Activated CD8-positive, alpha-beta memory T cell treated with anti-CD3 and anti-CD28 coated beads for 4 hours (primary cell): ENCODE results near the gene TXNRD1.
"Not testable (repeated sequence)": the region's sequence is repeated elsewhere in the genome, so short reads cannot be mapped to it uniquely, and the experiment has no call there.

ENCODE experiments used
- DNase-seq, 2 donors: peaks; one replicate each; pipeline ENCODE4 v3.0.0-alpha.2; 2020; ENCODE audit warnings: low read depth in 2 of 2

The TXNRD1 gene

GRCh38 chr12:104304261-104305009, 88.9 kb downstream of the TXNRD1 start:
- no peak for DNase-seq

GRCh38 chr12:104305349-104305748, 89.8 kb downstream of the TXNRD1 start:
- no peak for DNase-seq

DNA sequence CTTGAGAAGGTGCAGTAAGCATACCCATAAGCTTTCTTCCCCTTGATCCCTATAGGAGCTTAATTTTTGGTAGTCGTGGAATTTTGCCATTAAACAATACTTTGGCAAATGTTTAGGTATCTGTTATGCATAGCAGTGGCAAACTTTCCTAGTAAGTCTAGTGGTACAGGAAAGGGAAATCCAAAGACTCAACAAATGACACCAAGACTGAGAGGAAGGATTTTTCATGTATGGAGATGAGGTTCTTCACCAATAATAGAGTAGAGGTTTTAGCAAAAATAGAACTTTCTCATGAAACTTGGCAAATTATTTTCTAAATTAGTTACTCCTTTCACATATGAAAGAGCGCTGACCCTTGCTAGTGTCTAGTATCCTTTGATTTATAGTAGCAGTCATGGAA, 90.8 kb downstream of the TXNRD1 start:
- no peak for DNase-seq

- no peak for DNase-seq
Observed at GRCh38 chr12:104306943-104307654, 91.5 kb downstream of the TXNRD1 start.

- no peak for DNase-seq
Observed at GRCh38 chr12:104307655-104308000, 92.0 kb downstream of the TXNRD1 start.

- DNase-seq = no peak
Observed at GRCh38 chr12:104309446-104309993, 93.9 kb downstream of the TXNRD1 start.

- no peak for DNase-seq
Observed at GRCh38 chr12:104310751-104311633, 95.4 kb downstream of the TXNRD1 start.

GRCh38 chr12:104312202-104312601, 96.6 kb downstream of the TXNRD1 start:
- DNase-seq = no peak

GRCh38 chr12:104312654-104313053, 97.1 kb downstream of the TXNRD1 start:
- no peak for DNase-seq

DNA sequence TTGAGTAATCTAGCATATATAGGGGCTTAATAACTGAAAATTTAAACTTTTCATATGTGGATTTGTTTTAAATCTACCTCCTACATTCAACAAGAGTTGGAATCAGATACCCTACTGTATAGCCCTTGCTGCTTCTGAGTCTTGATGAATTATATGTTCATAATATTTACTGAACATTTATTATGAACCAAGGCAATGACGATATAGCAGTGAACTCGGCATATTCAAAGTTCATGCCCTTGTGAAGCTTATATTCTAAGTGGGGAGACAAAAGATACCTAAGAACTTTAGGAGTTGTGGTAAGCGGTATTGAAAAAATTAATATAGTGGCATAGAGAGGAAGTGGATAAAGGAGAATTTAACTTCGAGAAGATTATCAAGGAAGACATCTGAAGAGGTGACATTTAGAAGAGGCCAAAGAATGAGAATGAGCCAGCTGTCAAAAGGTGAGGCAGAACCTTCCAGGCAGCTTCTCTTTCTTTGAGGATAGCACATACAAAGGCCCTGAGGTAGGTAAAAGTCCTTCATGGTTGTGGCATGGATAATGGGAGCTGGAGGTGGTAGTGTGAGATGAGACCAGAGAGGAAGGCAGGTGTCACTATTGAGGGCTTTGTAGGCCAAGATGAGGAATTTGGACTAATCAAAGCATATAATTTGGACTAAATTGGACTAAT, 98.1 kb downstream of the TXNRD1 start:
- no peak for DNase-seq

- no peak for DNase-seq
Observed at GRCh38 chr12:104314242-104314614, 98.6 kb downstream of the TXNRD1 start.

DNA sequence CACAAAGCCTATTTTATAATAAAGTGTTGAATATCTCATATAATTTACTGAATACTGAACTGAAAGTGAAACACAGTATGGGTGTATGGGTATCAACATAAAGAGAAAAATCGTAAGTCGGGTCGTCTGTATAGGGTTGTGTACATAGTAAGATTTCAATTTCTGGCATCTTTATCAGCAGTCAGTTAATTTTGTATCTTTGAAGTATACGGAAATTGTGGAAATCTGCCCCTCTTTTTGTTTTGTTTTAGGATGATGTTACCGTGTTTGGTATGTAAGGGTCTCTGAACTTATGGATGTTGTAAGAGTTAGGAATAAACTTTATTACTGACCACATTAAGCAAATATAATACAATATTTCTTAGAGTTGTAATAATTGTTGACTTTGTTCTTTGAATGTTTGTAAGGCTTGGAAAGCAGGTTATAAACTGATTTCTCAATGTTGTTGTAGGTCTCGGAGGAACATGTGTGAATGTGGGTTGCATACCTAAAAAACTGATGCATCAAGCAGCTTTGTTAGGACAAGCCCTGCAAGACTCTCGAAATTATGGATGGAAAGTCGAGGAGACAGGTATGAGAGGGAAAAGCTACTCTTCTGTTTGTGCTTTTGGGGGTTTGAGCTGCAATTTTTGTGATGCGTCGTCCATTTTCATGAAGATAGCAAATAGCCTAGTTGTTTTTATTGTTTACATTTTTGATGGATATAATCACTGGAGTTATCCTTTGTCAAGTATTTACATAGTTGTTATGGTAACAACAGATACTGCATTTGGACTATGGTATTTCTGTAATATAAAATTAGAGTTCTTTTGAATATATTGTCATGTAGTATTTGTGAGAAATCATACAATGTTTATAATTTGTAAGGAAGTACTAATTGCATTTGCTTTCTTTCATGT, 100.0 kb downstream of the TXNRD1 start:
- DNase-seq = no peak

GRCh38 chr12:104316936-104317335, 101.4 kb downstream of the TXNRD1 start:
- DNase-seq = no peak

- no peak for DNase-seq
Observed at GRCh38 chr12:104317538-104318210, 102.1 kb downstream of the TXNRD1 start.

DNA sequence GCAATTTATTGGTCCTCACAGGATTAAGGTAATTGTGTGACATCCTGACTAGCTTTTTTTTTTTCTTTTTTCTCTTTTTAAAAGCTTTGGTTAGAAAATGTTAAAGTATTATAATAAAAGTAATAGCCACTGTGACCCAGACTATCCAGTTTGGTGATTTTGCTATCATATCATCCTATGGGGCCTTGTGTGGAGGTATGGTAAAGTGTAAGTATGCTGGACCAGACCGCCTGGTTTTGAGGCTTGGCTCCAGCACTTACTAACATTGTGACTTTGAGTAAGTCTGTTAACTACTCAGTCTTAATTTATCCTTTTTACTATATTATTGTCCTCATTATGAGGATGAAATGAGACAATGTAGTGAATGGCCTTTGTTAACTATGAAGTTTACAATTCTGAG, 103.4 kb downstream of the TXNRD1 start:
- no peak for DNase-seq

GRCh38 chr12:104319918-104320626, 104.5 kb downstream of the TXNRD1 start:
- no peak for DNase-seq

DNA sequence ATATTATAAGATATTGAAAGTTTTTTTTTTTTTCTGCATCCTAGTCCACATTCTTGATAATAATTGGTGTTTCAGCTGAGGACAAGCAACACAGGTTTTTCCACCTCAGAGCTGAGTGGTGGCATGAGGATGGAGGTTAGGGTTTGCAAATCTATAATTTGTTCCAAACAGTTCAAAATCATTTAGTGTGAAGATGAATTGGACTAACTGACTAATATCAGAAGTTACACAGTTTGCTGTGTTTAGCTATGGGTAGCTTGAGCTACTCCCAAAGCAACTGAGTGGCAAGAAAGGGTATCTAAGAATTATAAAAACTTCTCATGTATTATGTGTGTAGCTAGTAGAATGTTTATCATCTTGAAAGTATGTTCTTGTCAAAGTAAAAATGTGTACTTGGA, 105.0 kb downstream of the TXNRD1 start:
- no peak for DNase-seq

DNA sequence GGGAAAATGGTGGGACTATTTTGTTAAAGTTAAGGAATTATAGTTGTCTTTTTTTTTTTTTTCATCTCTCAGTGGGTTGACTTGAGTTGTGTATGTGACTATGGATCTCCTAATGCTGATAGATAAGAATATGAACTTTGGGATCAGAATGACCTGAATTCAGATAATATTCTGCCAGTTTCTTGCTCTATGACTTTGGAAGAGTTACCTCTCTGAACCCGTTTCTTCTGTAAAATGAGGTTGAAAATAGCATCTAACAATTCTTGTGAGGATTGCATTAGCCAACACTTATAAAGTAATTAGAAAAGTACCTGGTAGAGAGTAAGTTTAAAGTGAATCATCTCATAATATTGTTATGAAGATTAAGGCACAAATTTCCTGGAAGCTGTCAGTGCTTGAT, 106.4 kb downstream of the TXNRD1 start:
- DNase-seq = no peak

GRCh38 chr12:104322533-104322932, 107.0 kb downstream of the TXNRD1 start:
- DNase-seq = not testable (repeated sequence)
